Measurements from ENCODE around the gene KIRREL2. TPM values are rescaled to one million over a fixed set of nuclear protein-coding genes. Genes with fewer than 3 reads are reported as not detected.
"Not testable (repeated sequence)": the region's sequence is repeated elsewhere in the genome, so short reads cannot be mapped to it uniquely, and the experiment has no call there.

The KIRREL2 gene
- total RNA-seq, 1 donor from 2014 or later, result 1.7 TPM

- Mint-ChIP-seq H3K9me3 (no peaks in the 10 kb centered on the region), H3K27me3 (ENCODE audit: insufficient read depth) (peaks cover 8% of the 10 kb centered on the region), H3K4me3 (no peak overlapping the region), H3K27ac (no peak overlapping the region), H3K36me3 (ENCODE audit: low read depth) (peaks cover 22% of the 10 kb centered on the region), H3K4me1 (ENCODE audit: low read depth) (peaks cover 22% of the 10 kb centered on the region)
- intact Hi-C loops (cut with micrococcal nuclease), result loop anchor here (5.0 kb wide), 1 partner anchor 192 kb away; no protein-coding TSS in a partner anchor
- DNase-seq (ENCODE audit: low spot score), result no peak
Measured at GRCh38 chr19:35883882-35884281, 27.2 kb downstream of the KIRREL2 start.

DNA sequence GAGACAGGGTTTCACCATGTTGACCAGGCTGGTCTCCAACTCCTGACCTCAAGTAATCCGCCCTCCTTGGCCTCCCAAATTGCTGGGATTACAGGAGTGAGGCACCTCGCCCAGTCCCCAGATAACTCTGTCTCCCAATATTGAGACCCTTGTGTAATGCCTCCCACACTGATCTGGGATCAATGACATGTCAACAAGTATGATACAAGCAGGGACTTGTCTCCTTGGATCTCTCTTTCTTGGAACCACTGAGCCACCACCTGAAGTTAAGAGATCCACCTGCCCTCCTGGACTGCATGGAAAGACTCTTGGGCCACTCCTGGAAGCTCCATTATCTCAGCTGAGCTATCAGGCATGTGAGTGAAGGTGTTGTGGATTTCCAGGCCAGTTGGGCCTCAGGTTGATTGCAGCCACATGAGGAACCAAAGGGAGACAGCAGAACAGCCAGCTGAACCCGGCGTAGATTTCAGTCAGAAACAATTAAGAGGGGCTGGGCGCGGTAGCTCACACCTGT is 28.6 kb downstream of the KIRREL2 start:
- H3K9me3 Mint-ChIP-seq, result no peaks in the 10 kb centered on the region
- peaks cover under 1% of the 10 kb centered on the region for H3K27me3 Mint-ChIP-seq (ENCODE audit: insufficient read depth)
- peak overlapping the region; percentile 29 for H3K27ac Mint-ChIP-seq
- intact Hi-C loops (cut with micrococcal nuclease), result no loop called here
- H3K4me3 Mint-ChIP-seq, result no peak overlapping the region
- H3K4me1 Mint-ChIP-seq (ENCODE audit: low read depth), result peaks cover 17% of the 10 kb centered on the region
- DNase-seq (ENCODE audit: low spot score), result no peak
- peaks cover 33% of the 10 kb centered on the region for H3K36me3 Mint-ChIP-seq (ENCODE audit: low read depth)

GRCh38 chr19:35885904-35886303 is 29.2 kb downstream of the KIRREL2 start:
- no peaks in the 10 kb centered on the region for H3K27me3 Mint-ChIP-seq (ENCODE audit: insufficient read depth)
- intact Hi-C loops (cut with micrococcal nuclease), result no loop called here
- H3K36me3 Mint-ChIP-seq (ENCODE audit: low read depth), result peaks cover 37% of the 10 kb centered on the region
- no peaks in the 10 kb centered on the region for H3K9me3 Mint-ChIP-seq
- peaks cover 19% of the 10 kb centered on the region for H3K4me1 Mint-ChIP-seq (ENCODE audit: low read depth)
- no peak for DNase-seq (ENCODE audit: low spot score)
- H3K4me3 Mint-ChIP-seq, result no peak overlapping the region
- peak overlapping the region; percentile 29 for H3K27ac Mint-ChIP-seq

GRCh38 chr19:35887197-35887596 is 30.5 kb downstream of the KIRREL2 start:
- Mint-ChIP-seq H3K36me3 (ENCODE audit: low read depth) (peaks cover 40% of the 10 kb centered on the region), H3K9me3 (no peaks in the 10 kb centered on the region), H3K4me3 (no peak overlapping the region), H3K27ac (no peak overlapping the region), H3K4me1 (ENCODE audit: low read depth) (peaks cover 20% of the 10 kb centered on the region), H3K27me3 (ENCODE audit: insufficient read depth) (no peaks in the 10 kb centered on the region)
- no peak for DNase-seq (ENCODE audit: low spot score)
- intact Hi-C loops (cut with micrococcal nuclease), result no loop called here

GRCh38 chr19:35888398-35888797 is 31.7 kb downstream of the KIRREL2 start:
- Mint-ChIP-seq H3K27me3 (ENCODE audit: insufficient read depth) (no peaks in the 10 kb centered on the region), H3K9me3 (no peaks in the 10 kb centered on the region), H3K27ac (no peak overlapping the region), H3K4me3 (no peak overlapping the region), H3K4me1 (ENCODE audit: low read depth) (peaks cover 15% of the 10 kb centered on the region), H3K36me3 (ENCODE audit: low read depth) (peaks cover 50% of the 10 kb centered on the region)
- no peak for DNase-seq (ENCODE audit: low spot score)
- intact Hi-C loops (cut with micrococcal nuclease), result no loop called here

GRCh38 chr19:35889370-35890112 is 32.8 kb downstream of the KIRREL2 start:
- peaks cover 15% of the 10 kb centered on the region for H3K4me1 Mint-ChIP-seq (ENCODE audit: low read depth)
- H3K36me3 Mint-ChIP-seq (ENCODE audit: low read depth), result peaks cover 54% of the 10 kb centered on the region
- no peak overlapping the region for H3K4me3 Mint-ChIP-seq
- H3K27ac Mint-ChIP-seq, result peak overlapping the region; percentile 44
- no peaks in the 10 kb centered on the region for H3K9me3 Mint-ChIP-seq
- intact Hi-C loops (cut with micrococcal nuclease), result no loop called here
- no peak for DNase-seq (ENCODE audit: low spot score)
- no peaks in the 10 kb centered on the region for H3K27me3 Mint-ChIP-seq (ENCODE audit: insufficient read depth)

GRCh38 chr19:35890113-35890650 is 33.5 kb downstream of the KIRREL2 start:
- Mint-ChIP-seq H3K9me3 (no peaks in the 10 kb centered on the region), H3K36me3 (ENCODE audit: low read depth) (peaks cover 56% of the 10 kb centered on the region), H3K27me3 (ENCODE audit: insufficient read depth) (no peaks in the 10 kb centered on the region), H3K4me1 (ENCODE audit: low read depth) (peaks cover 15% of the 10 kb centered on the region), H3K4me3 (no peak overlapping the region), H3K27ac (no peak overlapping the region)
- DNase-seq (ENCODE audit: low spot score), result no peak
- intact Hi-C loops (cut with micrococcal nuclease), result no loop called here

- H3K36me3 Mint-ChIP-seq (ENCODE audit: low read depth), result peaks cover 58% of the 10 kb centered on the region
- H3K4me1 Mint-ChIP-seq (ENCODE audit: low read depth), result peaks cover 22% of the 10 kb centered on the region
- H3K4me3 Mint-ChIP-seq; H3K27me3 Mint-ChIP-seq (ENCODE audit: insufficient read depth); H3K9me3 Mint-ChIP-seq; H3K27ac Mint-ChIP-seq; intact Hi-C loops (cut with micrococcal nuclease); DNase-seq (ENCODE audit: low spot score): not testable (repeated sequence)
Measured at GRCh38 chr19:35891819-35892218, 35.1 kb downstream of the KIRREL2 start.

DNA sequence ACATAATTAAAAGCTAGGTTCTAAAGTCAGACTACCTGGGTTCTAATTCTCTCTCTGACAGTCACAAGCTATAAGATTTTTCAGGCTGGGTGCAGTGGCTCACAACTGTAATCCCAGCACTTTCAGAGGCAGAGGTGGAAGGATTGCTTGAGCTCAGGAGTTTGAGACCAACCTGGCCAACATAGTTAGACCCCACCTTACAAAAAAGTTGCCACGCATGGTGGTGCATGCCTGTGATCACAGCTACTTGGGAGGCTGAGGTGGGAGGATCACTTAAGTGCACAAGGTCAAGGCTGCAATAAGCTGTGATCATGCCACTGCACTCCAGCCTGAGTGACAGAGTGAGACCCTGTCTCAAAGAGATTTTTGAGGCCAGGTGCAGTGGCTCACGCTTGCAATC is 37.6 kb downstream of the KIRREL2 start:
- Mint-ChIP-seq H3K27ac (no peak overlapping the region), H3K4me1 (ENCODE audit: low read depth) (peaks cover 20% of the 10 kb centered on the region), H3K9me3 (no peaks in the 10 kb centered on the region), H3K4me3 (peak overlapping the region; percentile 26), H3K27me3 (ENCODE audit: insufficient read depth) (no peaks in the 10 kb centered on the region), H3K36me3 (ENCODE audit: low read depth) (peaks cover 59% of the 10 kb centered on the region)
- no peak for DNase-seq (ENCODE audit: low spot score)
- intact Hi-C loops (cut with micrococcal nuclease), result no loop called here

DNA sequence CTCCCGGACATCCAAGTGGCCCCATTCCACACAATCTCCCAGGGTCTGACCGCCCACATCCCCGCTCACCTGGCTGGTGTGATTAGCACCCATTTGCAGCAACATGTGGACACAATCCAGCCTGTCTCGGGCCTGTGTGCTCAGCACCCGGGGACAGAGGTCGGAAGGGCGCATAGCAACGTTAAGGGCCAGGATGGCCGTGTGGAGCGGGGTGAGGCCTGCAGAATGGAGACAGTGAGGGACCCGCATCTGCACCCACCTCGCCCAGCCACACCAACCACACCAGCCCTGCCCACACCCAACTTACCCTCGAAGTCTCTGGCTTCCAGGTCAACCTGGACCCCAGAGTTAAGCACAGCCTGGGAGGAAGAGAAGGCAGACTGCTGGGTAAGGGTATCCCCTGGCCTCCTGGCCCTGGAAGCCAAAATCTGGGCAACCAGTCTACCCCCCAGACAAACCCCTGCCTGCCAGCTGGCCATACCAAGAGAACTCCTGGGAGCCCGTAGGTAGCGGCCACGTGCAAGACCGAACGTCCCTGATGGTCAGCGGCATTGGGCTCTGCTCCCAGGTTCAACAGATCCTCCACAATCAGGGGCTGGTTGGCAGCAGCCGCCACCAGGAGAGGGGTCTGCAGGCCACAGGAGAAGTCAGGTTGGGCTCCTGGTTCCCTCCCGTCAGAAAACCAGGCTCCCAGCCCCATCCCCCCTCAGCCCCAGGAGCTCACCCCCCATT is 39.4 kb downstream of the KIRREL2 start:
- Mint-ChIP-seq H3K9me3 (no peaks in the 10 kb centered on the region), H3K4me3 (peak overlapping the region; percentile 77), H3K27me3 (ENCODE audit: insufficient read depth) (no peaks in the 10 kb centered on the region), H3K36me3 (ENCODE audit: low read depth) (peaks cover 46% of the 10 kb centered on the region), H3K27ac (peak overlapping the region; percentile 44), H3K4me1 (ENCODE audit: low read depth) (peaks cover 13% of the 10 kb centered on the region)
- intact Hi-C loops (cut with micrococcal nuclease), result no loop called here
- DNase-seq (ENCODE audit: low spot score), result no peak

GRCh38 chr19:35896643-35897040 is 39.9 kb downstream of the KIRREL2 start:
- no peaks in the 10 kb centered on the region for H3K9me3 Mint-ChIP-seq
- peaks cover 13% of the 10 kb centered on the region for H3K4me1 Mint-ChIP-seq (ENCODE audit: low read depth)
- peaks cover 45% of the 10 kb centered on the region for H3K36me3 Mint-ChIP-seq (ENCODE audit: low read depth)
- no peak overlapping the region for H3K27ac Mint-ChIP-seq
- H3K27me3 Mint-ChIP-seq (ENCODE audit: insufficient read depth), result no peaks in the 10 kb centered on the region
- no peak for DNase-seq (ENCODE audit: low spot score)
- intact Hi-C loops (cut with micrococcal nuclease), result no loop called here
- peak overlapping the region; percentile 51 for H3K4me3 Mint-ChIP-seq

DNA sequence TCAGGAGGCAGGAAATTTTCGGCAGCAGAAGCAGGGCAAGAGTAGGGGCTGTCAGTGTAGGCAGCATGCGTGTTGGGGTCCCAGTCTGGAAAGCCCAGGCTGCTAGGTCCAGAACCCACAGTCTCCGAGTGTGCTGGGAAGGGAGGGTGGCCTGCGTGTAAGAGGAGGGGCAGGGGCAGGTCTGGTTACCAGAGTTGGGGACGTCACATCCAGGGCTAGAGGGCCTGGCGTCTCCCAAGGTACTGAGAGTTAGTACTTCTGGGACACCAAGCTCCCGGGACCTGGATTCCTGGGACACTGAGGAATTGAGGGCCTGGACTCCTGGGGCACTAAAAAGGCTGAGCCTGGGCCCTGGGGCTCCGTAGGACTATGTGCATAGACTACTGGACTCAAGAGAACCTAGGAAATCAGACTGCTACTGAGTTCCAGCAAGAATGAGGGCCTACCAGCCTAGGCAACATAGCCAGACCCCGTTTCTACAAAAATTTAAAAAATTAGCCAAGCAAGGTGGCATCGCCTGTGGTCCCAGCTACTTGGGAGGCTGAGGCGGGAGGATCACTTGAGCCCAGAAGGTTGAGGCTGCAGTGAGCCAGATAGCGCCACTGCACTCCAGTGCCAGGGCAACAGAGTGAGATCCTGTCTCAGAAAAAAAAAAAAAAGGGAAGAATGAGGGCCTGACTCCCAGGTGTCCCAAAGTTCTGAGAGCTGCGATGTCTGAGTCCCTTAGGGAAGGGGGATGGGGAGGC is 41.2 kb downstream of the KIRREL2 start:
- no peaks in the 10 kb centered on the region for H3K27me3 Mint-ChIP-seq (ENCODE audit: insufficient read depth)
- H3K4me3 Mint-ChIP-seq, result peak overlapping the region; percentile 97
- H3K36me3 Mint-ChIP-seq (ENCODE audit: low read depth), result peaks cover 41% of the 10 kb centered on the region
- intact Hi-C loops (cut with micrococcal nuclease), result loop anchor here (2.0 kb wide), 1 partner anchor 17 kb away; no protein-coding TSS in a partner anchor
- no peak for DNase-seq (ENCODE audit: low spot score)
- H3K4me1 Mint-ChIP-seq (ENCODE audit: low read depth), result peaks cover 25% of the 10 kb centered on the region
- peak overlapping the region; percentile 80 for H3K27ac Mint-ChIP-seq
- H3K9me3 Mint-ChIP-seq, result no peaks in the 10 kb centered on the region
